C4-2B (cell line): ENCODE results near the gene TTC34.

Source experiments
- CTCF ChIP-seq: fragments of 450-650 bp; conservative IDR thresholded peaks from 2 replicates; pipeline ENCODE4 v1.5.1; 2017; ENCODE audit warnings: mild to moderate bottlenecking
- ZFX ChIP-seq: fragments of 450-650 bp; IDR thresholded peaks from 2 replicates; pipeline ENCODE4 v1.6.1; 2017

GRCh38 chr1:2783435-2784397 lies 17.8 kb downstream of the TTC34 start:
- TF ChIP-seq CTCF (no peak), ZFX (no peak)
